ENCODE results near the gene LHFPL2. TPM values are rescaled to one million over a fixed set of nuclear protein-coding genes. Genes with fewer than 3 reads are reported as not detected.

The LHFPL2 gene
- polyA plus RNA-seq, 3 donors, result 6.6 to 24.9 (median 7.3) TPM

GRCh38 chr5:78546276-78546996, 102.1 kb downstream of the LHFPL2 start:
- WGBS, 3 donors, result 68 to 94% (median 90%) methylated on average over 8 of the region's 8 CpGs
- no peak overlapping the region for H3K27ac ChIP-seq (ENCODE audit: low read depth, low read length)

DNA sequence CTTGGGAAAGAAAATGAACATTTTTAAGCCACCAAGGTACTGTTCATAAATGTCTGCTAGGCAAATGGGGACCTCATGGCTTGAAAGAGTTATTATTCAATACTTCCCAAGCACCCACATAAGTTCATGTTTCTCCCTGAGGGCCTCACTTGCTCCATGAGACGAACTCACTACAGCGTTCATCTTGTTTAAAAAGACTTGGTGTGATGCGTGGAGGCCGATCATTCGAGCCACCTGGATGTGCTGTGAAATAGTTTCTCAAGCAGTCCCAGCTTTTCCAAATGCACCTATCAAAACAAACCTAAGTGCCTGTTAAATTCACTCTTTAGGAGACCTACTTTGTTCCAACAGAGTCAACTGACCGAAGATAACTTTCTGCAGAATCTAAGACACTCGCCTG, 103.2 kb downstream of the LHFPL2 start:
- H3K27ac ChIP-seq (ENCODE audit: low read depth, low read length), result no peak overlapping the region

GRCh38 chr5:78544561-78545201, 103.9 kb downstream of the LHFPL2 start:
- WGBS, 3 donors, result 70 to 83% (median 71%) methylated on average over 14 of the region's 14 CpGs
- no peak overlapping the region for H3K27ac ChIP-seq (ENCODE audit: low read depth, low read length)

More for the DNA sequence above, 103.2 kb downstream of the LHFPL2 start:
- 84 to 90% (median 89%) methylated on average over 7 of the region's 7 CpGs for WGBS, 3 donors

GRCh38 chr5:78543916-78544315, 104.7 kb downstream of the LHFPL2 start:
- WGBS, 3 donors, result 61 to 78% (median 71%) methylated on average over 1 of the region's 1 CpG
- H3K27ac ChIP-seq (ENCODE audit: low read depth, low read length), result no peak overlapping the region

GRCh38 chr5:78543292-78543691, 105.3 kb downstream of the LHFPL2 start:
- no peak overlapping the region for H3K27ac ChIP-seq (ENCODE audit: low read depth, low read length)
- 89 to 93% (median 90%) methylated on average over 4 of the region's 4 CpGs for WGBS, 3 donors

DNA sequence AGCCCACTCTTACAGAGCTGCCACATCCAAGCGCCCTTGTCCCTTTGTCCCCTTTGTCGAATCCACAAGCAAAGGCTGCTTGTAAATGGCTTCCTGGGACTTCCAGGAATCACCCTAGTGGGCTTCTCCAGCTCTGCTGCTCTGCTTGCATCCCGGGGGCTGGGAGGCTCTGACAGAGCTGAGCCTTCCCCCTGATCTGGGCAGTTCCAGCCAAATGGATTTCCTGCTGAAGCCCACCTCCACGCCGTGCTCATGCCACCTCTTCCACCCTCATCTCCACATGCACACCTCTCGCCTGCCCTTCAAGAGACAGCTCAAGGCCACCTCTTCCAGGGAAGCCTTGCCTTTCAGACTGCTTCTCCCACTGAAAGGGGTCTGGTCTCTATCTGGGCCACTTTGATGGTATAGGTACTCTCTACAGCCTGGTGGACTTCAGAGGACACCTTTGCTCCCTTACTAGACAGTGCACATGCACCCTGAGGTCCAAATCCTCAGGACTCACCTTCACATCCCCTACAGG, 106.2 kb downstream of the LHFPL2 start:
- 85 to 93% (median 91%) methylated on average over 6 of the region's 6 CpGs for WGBS, 3 donors
- H3K27ac ChIP-seq (ENCODE audit: low read depth, low read length), result no peak overlapping the region

DNA sequence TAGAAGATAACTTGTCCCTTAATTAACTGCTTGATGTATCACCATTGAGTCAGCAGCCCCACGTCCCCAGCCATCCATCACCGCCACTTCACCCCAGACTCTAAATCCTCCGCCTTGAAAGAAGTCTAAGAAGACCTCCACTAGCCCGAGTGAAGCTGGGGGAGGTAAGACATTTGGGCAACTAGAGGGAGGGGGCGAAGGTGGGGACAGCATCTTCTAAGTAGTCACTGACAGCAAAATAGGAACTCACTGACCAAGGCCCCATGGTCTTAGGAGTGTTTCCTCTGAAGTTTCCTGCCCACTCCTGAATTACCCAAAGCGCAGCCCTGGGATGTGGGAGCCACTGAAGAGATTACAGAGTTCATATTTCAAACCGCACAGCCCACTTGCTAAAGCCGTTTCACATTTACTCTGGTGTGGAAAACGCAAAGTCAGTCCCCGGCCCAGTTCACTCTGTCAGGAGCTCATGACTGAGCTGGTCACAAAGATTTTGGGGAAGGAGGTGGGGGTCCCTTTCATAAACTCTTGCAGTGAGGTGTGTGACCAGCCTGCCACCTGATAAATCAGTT, 107.4 kb downstream of the LHFPL2 start:
- WGBS, 3 donors, result 77 to 90% (median 85%) methylated on average over 10 of the region's 10 CpGs
- no peak overlapping the region for H3K27ac ChIP-seq (ENCODE audit: low read depth, low read length)

DNA sequence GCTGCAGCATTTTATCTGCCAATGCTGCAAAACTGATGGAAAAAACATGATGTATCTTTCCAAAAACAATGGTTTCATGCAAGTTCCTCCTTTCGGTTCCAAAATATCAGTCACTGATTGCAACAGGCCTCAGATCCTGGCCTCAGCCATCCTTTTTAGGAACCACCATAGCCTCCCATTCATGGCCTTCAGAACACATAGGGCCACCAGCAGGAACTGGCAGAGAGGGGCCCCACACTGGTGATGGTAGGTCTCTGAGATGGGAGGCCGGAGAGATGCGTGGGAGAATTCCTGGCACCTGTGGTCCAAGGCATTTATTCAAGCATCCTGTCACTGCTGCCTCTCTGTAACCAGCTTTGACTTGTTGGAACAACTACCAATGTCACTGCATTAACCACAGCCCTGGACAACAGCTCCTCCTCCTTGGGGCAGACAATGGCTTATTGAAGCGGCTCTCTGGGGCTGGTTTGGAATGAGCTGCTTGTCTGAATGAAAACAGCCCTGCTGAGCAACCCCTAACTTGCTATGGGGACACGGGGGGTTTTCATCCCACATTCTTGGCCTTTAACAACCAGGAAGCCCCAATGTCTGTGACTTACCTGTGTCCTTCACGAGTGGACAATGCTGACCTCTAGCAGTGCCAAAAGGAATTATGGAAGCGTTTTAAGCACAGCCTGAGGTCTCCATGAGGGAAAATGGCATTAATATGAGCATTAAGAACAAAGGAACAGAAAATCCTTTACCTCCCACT, 108.1 kb downstream of the LHFPL2 start:
- no peak overlapping the region for H3K27ac ChIP-seq (ENCODE audit: low read depth, low read length)
- WGBS, 3 donors, result 73 to 80% (median 78%) methylated on average over 7 of the region's 7 CpGs

- WGBS, 3 donors, result 75 to 92% (median 85%) methylated on average over 3 of the region's 3 CpGs
- no peak overlapping the region for H3K27ac ChIP-seq (ENCODE audit: low read depth, low read length)
Measured at GRCh38 chr5:78538240-78538850, 110.2 kb downstream of the LHFPL2 start.

GRCh38 chr5:78537821-78538220, 110.8 kb downstream of the LHFPL2 start:
- H3K27ac ChIP-seq (ENCODE audit: low read depth, low read length), result no peak overlapping the region
- WGBS, 3 donors, result 49 to 60% (median 53%) methylated on average over 5 of the region's 5 CpGs

- H3K27ac ChIP-seq (ENCODE audit: low read depth, low read length), result no peak overlapping the region
- WGBS, 3 donors, result 64 to 78% (median 66%) methylated on average over 5 of the region's 5 CpGs
Measured at GRCh38 chr5:78537411-78537810, 111.2 kb downstream of the LHFPL2 start.

- 83 to 85% (median 85%) methylated on average over 7 of the region's 7 CpGs for WGBS, 3 donors
- H3K27ac ChIP-seq (ENCODE audit: low read depth, low read length), result no peak overlapping the region
Measured at GRCh38 chr5:78536661-78537196, 111.8 kb downstream of the LHFPL2 start.

- H3K27ac ChIP-seq (ENCODE audit: low read depth, low read length), result no peak overlapping the region
- 83 to 96% (median 88%) methylated on average over 6 of the region's 6 CpGs for WGBS, 3 donors
Measured at GRCh38 chr5:78534905-78535200, 113.7 kb downstream of the LHFPL2 start.

DNA sequence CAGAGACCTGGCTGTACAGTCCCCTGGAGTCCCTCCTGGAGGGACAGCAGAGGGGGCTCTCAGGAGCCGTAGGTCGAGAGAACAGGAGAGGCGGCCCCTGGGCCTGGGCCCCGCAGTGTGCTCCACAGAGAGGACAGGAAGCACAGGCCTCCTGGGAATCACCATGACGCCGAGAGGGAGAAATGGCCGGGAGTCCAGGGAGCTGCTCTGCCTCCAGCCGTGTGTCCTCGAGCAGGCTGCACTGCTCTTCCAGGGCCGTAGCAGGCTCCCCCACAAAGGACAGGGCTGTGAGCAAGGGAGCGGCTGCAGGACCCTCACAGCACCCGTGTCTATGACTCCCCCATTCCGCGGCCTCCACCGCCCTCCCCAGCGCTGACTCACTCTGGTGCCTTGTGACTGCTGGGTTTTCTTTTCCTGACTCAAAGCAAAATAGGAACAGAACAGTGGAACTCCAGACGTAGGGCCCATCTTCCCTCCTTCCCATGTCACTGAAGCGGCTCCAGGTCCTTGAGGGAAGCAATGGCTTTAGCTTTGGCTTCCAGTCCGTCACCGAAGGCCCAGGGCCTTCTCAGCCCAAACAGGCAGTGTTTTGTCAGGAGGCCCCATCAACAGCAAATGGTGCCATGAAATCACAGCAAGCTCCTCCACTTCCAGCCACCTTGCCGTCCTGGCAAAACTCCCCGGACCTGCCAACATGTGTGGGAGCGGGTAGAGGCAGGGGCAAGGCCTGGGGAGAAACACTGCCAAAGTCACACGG, 114.2 kb downstream of the LHFPL2 start:
- H3K27ac ChIP-seq (ENCODE audit: low read depth, low read length), result no peak overlapping the region
- WGBS, 3 donors, result 68 to 81% (median 80%) methylated on average over 24 of the region's 24 CpGs

- 71 to 81% (median 75%) methylated on average over 3 of the region's 3 CpGs for WGBS, 3 donors
- no peak overlapping the region for H3K27ac ChIP-seq (ENCODE audit: low read depth, low read length)
Measured at GRCh38 chr5:78533356-78533755, 115.2 kb downstream of the LHFPL2 start.

DNA sequence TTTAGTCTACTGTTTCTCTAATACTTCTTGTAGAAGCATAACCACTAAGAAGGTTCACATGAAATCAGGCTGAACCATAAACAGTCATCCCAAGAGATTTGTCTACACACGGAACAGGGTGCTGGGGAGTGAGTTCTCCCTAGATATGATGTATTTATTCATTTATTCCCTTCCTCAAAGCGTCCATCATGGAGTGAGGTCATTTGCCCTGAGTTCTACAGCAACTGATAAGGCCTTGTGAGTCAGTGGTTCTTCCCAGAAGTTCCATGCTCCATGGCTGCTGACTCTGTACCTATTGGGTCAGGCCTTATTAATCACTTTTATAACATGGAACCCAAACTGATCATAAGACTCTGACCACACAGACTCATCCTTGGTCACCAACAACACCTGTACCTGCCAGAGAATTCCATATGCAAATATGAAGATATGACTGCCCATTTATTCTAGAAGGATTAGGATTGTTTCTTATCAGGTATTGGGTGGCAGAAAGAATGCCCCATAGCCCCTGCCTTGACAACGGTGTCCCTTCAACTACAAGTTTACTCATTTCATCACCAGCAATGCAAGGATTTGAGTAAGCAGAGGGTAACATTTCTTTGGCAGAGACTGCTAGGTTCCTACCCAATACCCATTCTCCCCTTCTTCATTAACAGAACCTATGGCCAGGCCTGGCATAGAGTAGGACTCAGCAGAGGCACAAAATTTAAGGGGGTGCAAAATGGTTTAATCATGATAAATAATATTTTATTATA, 118.1 kb downstream of the LHFPL2 start:
- H3K27ac ChIP-seq (ENCODE audit: low read depth, low read length), result no peak overlapping the region
- 56 to 61% (median 57%) methylated on average over 3 of the region's 3 CpGs for WGBS, 3 donors

DNA sequence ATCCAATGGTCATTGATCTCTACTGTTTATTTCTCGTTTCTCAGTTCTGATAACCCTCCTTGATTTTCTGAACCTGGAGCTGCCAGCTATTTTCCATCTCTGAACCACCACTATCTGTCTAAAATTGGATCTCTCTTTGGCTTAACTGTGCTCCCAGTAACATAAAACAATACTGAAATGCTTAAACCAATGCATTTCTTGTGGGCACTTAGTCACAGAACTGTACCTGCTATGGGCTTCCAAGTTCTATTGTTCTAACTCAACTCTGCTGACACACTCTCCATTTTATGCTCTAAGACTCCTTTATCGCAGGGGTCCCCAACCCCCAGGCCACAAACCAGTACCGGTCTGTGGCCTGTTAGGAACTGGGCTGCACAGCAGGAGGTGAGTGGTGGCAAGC, 120.6 kb downstream of the LHFPL2 start:
- WGBS, 3 donors, result 83 to 90% (median 87%) methylated on average over 3 of the region's 3 CpGs
- H3K27ac ChIP-seq (ENCODE audit: low read depth, low read length), result peak overlapping the region; percentile 70
